HepG2 (cell line): ENCODE measurements around the gene A3GALT2. TPM values are rescaled to one million over a fixed set of nuclear protein-coding genes. Genes with fewer than 3 reads are reported as not detected.

Source experiments
- ATAC-seq: fragments of 200-7000 bp; cut with Tn5 transposase; 3 replicates; pipeline ENCODE4 v1.9.1; 2020; ENCODE audit warnings: mild to moderate bottlenecking, moderate library complexity
- BruUV-seq: library from RNA; stranded (reverse); fragments of 400-500 nt; replicated peaks from 2 replicates; lab custom pipeline; 2021; lab: Mats Ljungman, UMichigan
- CTCF ChIA-PET: fragments of 300-600 bp; formaldehyde crosslinking; extraction: SDS; loops from one replicate; lab custom pipeline; 2021; ENCODE audit warnings: low total read pairs, inconsistent platforms, low intra/inter-chr PET ratio; lab: Yijun Ruan, JAX
- POLR2A ChIA-PET: fragments of 350-600 bp; sonication (Branson Sonifier 250); formaldehyde crosslinking; loops from one replicate; lab custom pipeline; 2020; ENCODE audit warnings: antibody characterized with exemption, inconsistent platforms; lab: Yijun Ruan, JAX
- DNase-seq: peaks from one replicate; pipeline ENCODE4 v3.0.0-alpha.2; 2015; ENCODE audit warnings: low spot score
- FAIRE-seq: peaks from 3 replicates; lab custom pipeline; 2011; peaks lifted over from hg19 to GRCh38; lab: Jason Lieb, UNC
- H2AFZ ChIP-seq: one replicate; pipeline ENCODE4 v1.6.1; 2011; ENCODE audit warnings: low read length, inconsistent platforms
- H3K27ac ChIP-seq: fragments of 300-600 bp; 3 replicates; pipeline ENCODE4 v1.8.0; 2011; ENCODE audit warnings: mixed run types, mild to moderate bottlenecking, mixed read lengths, low read length, inconsistent platforms; ENCODE audit not compliant: insufficient read depth; ENCODE audit errors: extremely low read length
- H3K27me3 ChIP-seq, 2 experiments: fragments of 200-600 bp in 1 of 2; 2 replicates in 1 of 2; 3 replicates in 1 of 2; pipeline versions ENCODE4 v1.6.0 to v1.8.0; 2011; ENCODE audit warnings: low read length in 2 of 2, mild to moderate bottlenecking in 2 of 2, moderate library complexity in 2 of 2, inconsistent platforms in 1 of 2; ENCODE audit not compliant: insufficient read depth in 2 of 2, control insufficient read depth in 1 of 2
- H3K36me3 ChIP-seq, 2 experiments: fragments of 200-600 bp in 1 of 2; replicated peaks in 1 of 2; 2 replicates in 1 of 2; 3 replicates in 1 of 2; pipeline versions ENCODE4 v1.5.1 to v1.8.0; 2011; ENCODE audit warnings: low read length in 2 of 2, inconsistent platforms in 1 of 2; ENCODE audit not compliant: insufficient read depth in 2 of 2, control insufficient read depth in 1 of 2
- H3K4me1 ChIP-seq: 2 replicates; pipeline ENCODE4 v1.5.1; 2012; ENCODE audit warnings: low read length, inconsistent platforms; ENCODE audit not compliant: insufficient read depth
- H3K4me2 ChIP-seq: 2 replicates; pipeline ENCODE4 v1.6.0; 2011; ENCODE audit warnings: low read depth, low read length, inconsistent platforms
- H3K4me3 ChIP-seq, 3 experiments: fragments of 200-600 bp in 1 of 3; sonication (generic), shearing (Covaris generic) in 1 of 3; replicated peaks in 1 of 3; 2 replicates each; pipeline ENCODE4 v1.5.1; 2011 to 2016; ENCODE audit warnings: low read length in 3 of 3, inconsistent platforms in 2 of 3, low read depth in 2 of 3, mild to moderate bottlenecking in 2 of 3, control low read depth in 1 of 3, mixed read lengths in 1 of 3; ENCODE audit not compliant: insufficient read depth in 1 of 3
- H3K79me2 ChIP-seq: one replicate; pipeline ENCODE4 v1.6.1; 2011; ENCODE audit warnings: low read length, inconsistent platforms; ENCODE audit not compliant: insufficient read depth
- H3K9ac ChIP-seq: 2 replicates; pipeline ENCODE4 v1.6.0; 2011; ENCODE audit warnings: mild to moderate bottlenecking, low read depth, low read length, inconsistent platforms; ENCODE audit not compliant: insufficient read depth
- H3K9me3 ChIP-seq: 2 replicates; pipeline ENCODE4 v1.5.1; 2012; ENCODE audit warnings: mild to moderate bottlenecking, low read length
- H4K20me1 ChIP-seq: 2 replicates; pipeline ENCODE4 v1.6.0; 2011; ENCODE audit warnings: inconsistent platforms, mild to moderate bottlenecking, low read length, moderate library complexity; ENCODE audit not compliant: insufficient read depth
- IRX3 ChIP-seq: sonication (generic); formaldehyde crosslinking; IDR thresholded peaks from 2 replicates; pipeline ENCODE4 v1.8.1; 2023; ENCODE audit warnings: mild to moderate bottlenecking, low read depth, missing genetic modification reagents, borderline replicate concordance
- LCORL ChIP-seq, 2 experiments: fragments of 450-650 bp in 1 of 2; sonication (generic) in 1 of 2; formaldehyde crosslinking in 1 of 2; IDR thresholded peaks; 2 replicates each; pipeline versions ENCODE4 v1.5.0 to v1.6.1; 2017 to 2020; ENCODE audit warnings: antibody characterized with exemption in 1 of 2, missing genetic modification reagents in 1 of 2
- MZF1 ChIP-seq: sonication (generic); formaldehyde crosslinking; IDR thresholded peaks from 2 replicates; pipeline ENCODE4 v1.8.1; 2023; ENCODE audit warnings: mild to moderate bottlenecking, missing genetic modification reagents, borderline replicate concordance
- ONECUT2 ChIP-seq: sonication (generic); formaldehyde crosslinking; IDR thresholded peaks from 2 replicates; pipeline ENCODE4 v1.4.0; 2020; ENCODE audit warnings: missing genetic modification reagents
- PITX1 ChIP-seq: sonication (generic); formaldehyde crosslinking; IDR thresholded peaks from 2 replicates; pipeline ENCODE4 v1.5.1; 2020; ENCODE audit warnings: mild to moderate bottlenecking, missing genetic modification reagents
- RELA ChIP-seq: sonication (generic); formaldehyde crosslinking; IDR thresholded peaks from 2 replicates; pipeline ENCODE4 v1.4.0; 2020; ENCODE audit warnings: missing genetic modification reagents
- XRCC5 ChIP-seq: fragments of 200-400 bp; formaldehyde crosslinking; optimal IDR thresholded peaks from 2 replicates; pipeline ENCODE3; 2017; ENCODE audit warnings: mild to moderate bottlenecking, low read length
- ZFP36 ChIP-seq: fragments of 150-350 bp; IDR thresholded peaks from 2 replicates; pipeline ENCODE4 v1.6.1; 2018; ENCODE audit warnings: borderline replicate concordance, low read length, low read depth; ENCODE audit not compliant: partially characterized antibody
- ZKSCAN5 ChIP-seq: sonication (generic); formaldehyde crosslinking; IDR thresholded peaks from 2 replicates; pipeline ENCODE4 v1.5.1; 2020; ENCODE audit warnings: mild to moderate bottlenecking, missing genetic modification reagents
- ZNF549 ChIP-seq: sonication (generic); formaldehyde crosslinking; IDR thresholded peaks from 2 replicates; pipeline ENCODE4 v1.5.0; 2020; ENCODE audit warnings: missing genetic modification reagents
- ZNF790 ChIP-seq: sonication (generic); formaldehyde crosslinking; IDR thresholded peaks from 2 replicates; pipeline ENCODE4 v1.8.0; 2022; ENCODE audit warnings: missing genetic modification reagents, mild to moderate bottlenecking, borderline replicate concordance
- WGBS: methylation state at CpG from one replicate; pipeline ENCODE4 v1.1.6; 2017; ENCODE audit warnings: low lambda C conversion rate; 5-methylcytosine and 5-hydroxymethylcytosine counted together
- in situ Hi-C: cut with HindIII; loops from 2 replicates; pipeline ENCODE4 v1.10.0; 2017; ENCODE audit warnings: low pct_unique_long_range_greater_than_20kb; ENCODE audit not compliant: extremely low pct_ligation_motif_present
- intact Hi-C: fragments of 100-400 bp; cut with micrococcal nuclease; formaldehyde crosslinking; loops from one replicate; pipeline ENCODE4 v1.10.0; 2022; ENCODE audit not compliant: unreplicated experiment
- polyA plus RNA-seq, 8 experiments: library from polyadenylated mRNA; depleted of rRNA in 3 of 8; stranded (reverse) in 7 of 8; unstranded in 1 of 8; fragments of >200 nt; fragmentation: Illumina TruSeq in 4 of 8; extraction: Trizol in 4 of 8; gene quantifications; 2 replicates each; pipeline versions ENCODE4 v1.2.1 to v1.2.3, GENCODE V29; 2011 to 2016; ENCODE audit warnings: low read depth in 4 of 8, missing spikeins in 1 of 8, mixed read lengths in 1 of 8; ENCODE audit not compliant: insufficient read depth in 1 of 8
- total RNA-seq, 5 experiments: library from RNA; depleted of rRNA; stranded (reverse); fragments of >200 nt; fragmentation: Illumina TruSeq; extraction: Trizol; gene quantifications; 2 replicates each; pipeline ENCODE4 v1.2.3, GENCODE V29; 2016; ENCODE audit warnings: low read depth in 1 of 5

The A3GALT2 gene
- total and polyA plus RNA-seq, 2 of the 13 experiments (the other 11 are each of a cell fraction or from before 2014, with no cell fraction given): not detected

DNA sequence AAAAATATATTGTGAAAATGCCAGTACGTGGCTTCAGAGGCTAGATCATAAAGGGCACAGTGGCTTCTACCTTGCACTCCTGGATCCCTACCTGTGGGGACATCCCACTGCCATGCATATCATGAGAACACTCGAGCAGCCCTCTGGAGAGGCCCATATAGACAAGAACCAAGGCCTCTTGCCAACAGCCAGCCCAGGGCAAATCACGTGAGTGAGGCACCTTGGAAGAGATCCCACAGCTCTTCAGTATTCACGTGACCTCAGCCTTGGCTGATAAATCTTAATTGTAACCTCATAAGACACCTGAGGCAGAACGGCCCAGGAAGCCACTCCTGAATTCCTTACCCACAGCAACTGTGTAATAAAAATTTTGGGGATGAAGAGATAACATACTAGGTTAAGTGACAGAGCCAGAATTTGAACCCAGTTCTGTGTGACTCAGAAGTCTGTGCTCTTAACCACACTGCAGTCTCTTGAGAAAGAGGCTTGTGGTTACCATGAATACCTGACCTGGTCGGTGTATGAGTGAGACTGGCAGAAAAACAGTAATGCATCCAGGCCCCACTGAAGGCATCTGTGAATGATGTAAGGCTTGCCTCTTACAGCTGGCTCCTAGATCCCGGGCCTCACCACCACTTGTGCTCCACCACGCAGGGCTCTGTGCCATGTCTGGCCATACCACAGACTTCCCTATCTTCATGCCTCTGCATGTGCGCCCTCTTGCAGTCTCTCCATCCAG is 6.9 kb upstream of the A3GALT2 start:
- Histone ChIP-seq H3K4me2 (no peak overlapping the region), H3K9ac (no peak overlapping the region), H3K27me3 (no peaks in the 10 kb centered on the region), H3K36me3 (peaks cover 57 to 100% of the 10 kb centered on the region in 2 experiments), H3K79me2 (peaks cover 3% of the 10 kb centered on the region), H3K9me3 (no peaks in the 10 kb centered on the region), H3K4me1 (peaks cover 3% of the 10 kb centered on the region), H2AFZ (no peak overlapping the region), H4K20me1 (peaks cover 43% of the 10 kb centered on the region; the same call in 1 of the 2 replicates), H3K4me3 (no peak overlapping the region), H3K27ac (no peak overlapping the region)
- FAIRE-seq: no peak
- no TSS peak for BruUV-seq
- in situ Hi-C loops: no loop called here
- TF ChIP-seq ZFP36 (no peak), MZF1 (CRISPR knock-in tag) (no peak), LCORL (IDR thresholded peaks at IDR 0.05) (no peak), LCORL (CRISPR knock-in tag; IDR thresholded peaks at IDR 0.05) (no peak), PITX1 (CRISPR knock-in tag) (no peak), XRCC5 (no peak), ZNF790 (CRISPR knock-in tag) (no peak), ZKSCAN5 (CRISPR knock-in tag) (no peak), RELA (CRISPR knock-in tag) (no peak), ONECUT2 (CRISPR knock-in tag) (no peak), IRX3 (CRISPR knock-in tag) (no peak), ZNF549 (no peak)
- ChIA-PET POLR2A (no interaction called here), CTCF (no interaction called here)
- DNase-seq: no peak
- 98% methylated on average over 8 of the region's 9 CpGs for WGBS
- intact Hi-C loops: no loop called here
- ATAC-seq: no peak
